HepG2 (cell line): ENCODE measurements around the gene MYO1B. TPM values are rescaled to one million over a fixed set of nuclear protein-coding genes. Genes with fewer than 3 reads are reported as not detected.
A peak's percentile ranks its signal among the peaks of the same experiment; 100 is the strongest.

Experiments
- BRD4 ChIP-seq: sonication (generic); formaldehyde crosslinking; IDR thresholded peaks from 2 replicates; pipeline ENCODE4 v1.4.0; 2020; ENCODE audit warnings: missing genetic modification reagents
- CERS6 ChIP-seq: sonication (generic); formaldehyde crosslinking; IDR thresholded peaks from 2 replicates; pipeline ENCODE4 v1.5.0; 2020; ENCODE audit warnings: missing genetic modification reagents
- HNF1B ChIP-seq: sonication (generic); formaldehyde crosslinking; IDR thresholded peaks from 2 replicates; pipeline ENCODE4 v1.5.1; 2020; ENCODE audit warnings: mild to moderate bottlenecking, moderate library complexity, missing genetic modification reagents
- KLF15 ChIP-seq: sonication (generic); formaldehyde crosslinking; IDR thresholded peaks from 2 replicates; pipeline ENCODE4 v1.8.1; 2023; ENCODE audit warnings: borderline replicate concordance, mild to moderate bottlenecking, inconsistent platforms, missing genetic modification reagents, mixed read lengths
- MAZ ChIP-seq, 2 experiments: sonication (generic) in 1 of 2; formaldehyde crosslinking in 1 of 2; IDR thresholded peaks; 2 replicates each; pipeline versions ENCODE4 v1.5.0 to v1.6.1; 2012 to 2020; ENCODE audit warnings: low read depth in 2 of 2, mild to moderate bottlenecking in 2 of 2, borderline replicate concordance in 1 of 2, improper control_type of control experiment in 1 of 2, low read length in 1 of 2, missing genetic modification reagents in 1 of 2, moderate library complexity in 1 of 2
- MYNN ChIP-seq: sonication (generic); formaldehyde crosslinking; IDR thresholded peaks from 2 replicates; pipeline ENCODE4 v1.4.0; 2020; ENCODE audit warnings: mild to moderate bottlenecking, low read depth, missing genetic modification reagents
- TCF12 ChIP-seq, 2 experiments: fragments of 450-650 bp in 1 of 2; sonication (generic) in 1 of 2; formaldehyde crosslinking in 1 of 2; IDR thresholded peaks; 2 replicates each; pipeline versions ENCODE4 v1.6.1 to v1.8.0; 2017 to 2022; ENCODE audit warnings: antibody characterized with exemption in 1 of 2, mild to moderate bottlenecking in 1 of 2, missing genetic modification reagents in 1 of 2, moderate library complexity in 1 of 2
- ZBTB21 ChIP-seq: sonication (generic); formaldehyde crosslinking; IDR thresholded peaks from 2 replicates; pipeline ENCODE4 v1.4.0; 2020; ENCODE audit warnings: missing genetic modification reagents
- ZBTB40 ChIP-seq, 2 experiments: fragments of 450-650 bp in 1 of 2; sonication (generic) in 1 of 2; formaldehyde crosslinking in 1 of 2; IDR thresholded peaks; 2 replicates each; pipeline versions ENCODE4 v1.6.1 to v1.8.0; 2016 to 2022; ENCODE audit warnings: antibody characterized with exemption in 1 of 2, mild to moderate bottlenecking in 1 of 2, missing genetic modification reagents in 1 of 2
- ZNF180 ChIP-seq: sonication (generic); formaldehyde crosslinking; IDR thresholded peaks from 2 replicates; pipeline ENCODE4 v1.4.0; 2020; ENCODE audit warnings: low read depth, missing genetic modification reagents, borderline replicate concordance
- ZNF326 ChIP-seq: sonication (generic); formaldehyde crosslinking; IDR thresholded peaks from 2 replicates; pipeline ENCODE4 v1.4.0; 2020; ENCODE audit warnings: missing genetic modification reagents, borderline replicate concordance
- ZNF331 ChIP-seq: sonication (generic); formaldehyde crosslinking; IDR thresholded peaks from 2 replicates; pipeline ENCODE4 v1.4.0; 2020; ENCODE audit warnings: missing genetic modification reagents
- ZNF543 ChIP-seq: sonication (generic); formaldehyde crosslinking; IDR thresholded peaks from 2 replicates; pipeline ENCODE4 v1.4.0; 2020; ENCODE audit warnings: mild to moderate bottlenecking, missing genetic modification reagents
- ZNF616 ChIP-seq: sonication (generic); formaldehyde crosslinking; IDR thresholded peaks from 2 replicates; pipeline ENCODE4 v1.5.0; 2020; ENCODE audit warnings: low read depth, mild to moderate bottlenecking, missing genetic modification reagents
- ZSCAN20 ChIP-seq: sonication (generic); formaldehyde crosslinking; IDR thresholded peaks from 2 replicates; pipeline ENCODE4 v1.4.0; 2020; ENCODE audit warnings: missing genetic modification reagents, mild to moderate bottlenecking, borderline replicate concordance
- polyA plus RNA-seq, 8 experiments: library from polyadenylated mRNA; depleted of rRNA in 3 of 8; stranded (reverse) in 7 of 8; unstranded in 1 of 8; fragments of >200 nt; fragmentation: Illumina TruSeq in 4 of 8; extraction: Trizol in 4 of 8; gene quantifications; 2 replicates each; pipeline versions ENCODE4 v1.2.1 to v1.2.3, GENCODE V29; 2011 to 2016; ENCODE audit warnings: low read depth in 4 of 8, missing spikeins in 1 of 8, mixed read lengths in 1 of 8; ENCODE audit not compliant: insufficient read depth in 1 of 8
- total RNA-seq, 5 experiments: library from RNA; depleted of rRNA; stranded (reverse); fragments of >200 nt; fragmentation: Illumina TruSeq; extraction: Trizol; gene quantifications; 2 replicates each; pipeline ENCODE4 v1.2.3, GENCODE V29; 2016; ENCODE audit warnings: low read depth in 1 of 5

Gene MYO1B
- total and polyA plus RNA-seq, 2 of the 13 experiments (the other 11 are each of a cell fraction or from before 2014, with no cell fraction given), result 36.9 to 89.8 TPM

- no peak for TF ChIP-seq ZNF326
- TF ChIP-seq ZNF331 (CRISPR knock-in tag), result peak; percentile 87
- no peak for TF ChIP-seq CERS6 (CRISPR knock-in tag)
- TF ChIP-seq ZNF616 (CRISPR knock-in tag), result peak; percentile 92; the same call in 1 of the 2 replicates
- no peak for TF ChIP-seq ZBTB21 (CRISPR knock-in tag)
- TF ChIP-seq ZSCAN20 (CRISPR knock-in tag), result peak; percentile 95
- TF ChIP-seq ZNF180, result no peak
- peak; percentile 82; the same call in 1 of the 2 replicates for TF ChIP-seq BRD4 (CRISPR knock-in tag)
- no peak; the same call in 1 of the 2 replicates for TF ChIP-seq ZNF543 (CRISPR knock-in tag)
- no peak for TF ChIP-seq MYNN (CRISPR knock-in tag)
- TF ChIP-seq KLF15 (CRISPR knock-in tag), result no peak
- TF ChIP-seq MAZ (IDR thresholded peaks at IDR 0.05; ENCODE audit: borderline replicate concordance, low read depth, low read length), result peak; percentile 87
- peak; percentile 94 for TF ChIP-seq MAZ (CRISPR knock-in tag; IDR thresholded peaks at IDR 0.05; ENCODE audit: low read depth)
- TF ChIP-seq HNF1B (CRISPR knock-in tag), result no peak
- TF ChIP-seq ZBTB40 (IDR thresholded peaks at IDR 0.05), result no peak
- no peak; the same call in 1 of the 2 replicates for TF ChIP-seq ZBTB40 (CRISPR knock-in tag; IDR thresholded peaks at IDR 0.05)
- no peak for TF ChIP-seq TCF12 (IDR thresholded peaks at IDR 0.05)
- TF ChIP-seq TCF12 (CRISPR knock-in tag; IDR thresholded peaks at IDR 0.05), result peak; percentile 20; the same call in 1 of the 2 replicates
These were observed at the start of gene MYO1B (continued) for GRCh38 chr2:191245046-191245868.
